Measurements from ENCODE around the gene MMP3.

MMP3 gene

GRCh38 chr11:102832612-102833011, 10.8 kb downstream of the MMP3 start:
- DNase-seq (ENCODE audit: low read depth in 2 of 2), result no peak

GRCh38 chr11:102831489-102832440, 11.6 kb downstream of the MMP3 start:
- no peak for DNase-seq (ENCODE audit: low read depth in 2 of 2)

DNA sequence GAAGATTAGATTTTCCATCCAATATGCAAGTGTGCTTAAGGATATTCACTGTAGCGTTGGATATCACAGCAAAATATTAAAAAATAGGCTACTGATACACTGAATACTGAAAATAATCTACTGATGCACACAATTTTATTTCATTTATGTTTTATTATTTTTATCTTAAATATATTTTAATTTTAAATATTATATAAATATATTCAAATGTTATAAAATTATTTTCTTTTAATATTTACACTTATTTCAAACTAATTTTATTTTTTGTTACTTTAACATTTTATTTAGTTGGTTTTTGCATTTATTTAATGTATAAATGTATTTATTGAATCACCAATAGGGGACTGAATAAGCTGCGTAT, 12.3 kb downstream of the MMP3 start:
- no peak for DNase-seq (ENCODE audit: low read depth in 2 of 2)

GRCh38 chr11:102830001-102830727, 13.2 kb downstream of the MMP3 start:
- DNase-seq (ENCODE audit: low read depth in 2 of 2), result no peak

- no peak for DNase-seq (ENCODE audit: low read depth in 2 of 2)
These were observed 14.0 kb downstream of the MMP3 start for GRCh38 chr11:102829316-102830000.

DNA sequence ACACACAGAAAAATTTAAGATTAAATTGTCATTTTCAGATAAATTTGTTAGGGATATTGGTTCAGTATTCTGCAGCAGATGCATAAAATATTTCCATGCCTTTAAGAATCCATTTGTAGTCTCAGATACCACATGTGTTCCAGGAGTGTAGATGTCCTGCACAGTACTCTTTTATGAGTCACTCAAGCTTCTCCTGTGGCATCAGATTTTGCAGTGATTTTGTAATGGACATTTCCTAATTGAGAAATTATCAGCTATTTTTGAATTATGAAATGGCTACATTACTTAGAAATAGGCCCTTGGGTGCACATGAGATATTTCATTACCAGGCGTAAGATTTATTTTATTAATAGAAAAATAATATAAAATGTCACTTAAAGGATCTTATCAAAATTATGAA, 18.9 kb downstream of the MMP3 start:
- no peak for DNase-seq (ENCODE audit: low read depth in 2 of 2)

GRCh38 chr11:102819491-102819890, 23.9 kb downstream of the MMP3 start:
- no peak for DNase-seq (ENCODE audit: low read depth in 2 of 2)

GRCh38 chr11:102813484-102813883, 29.9 kb downstream of the MMP3 start:
- DNase-seq (ENCODE audit: low read depth in 2 of 2), result no peak

- DNase-seq (ENCODE audit: low read depth in 2 of 2), result no peak
These were observed 31.2 kb downstream of the MMP3 start for GRCh38 chr11:102812188-102812587.

DNA sequence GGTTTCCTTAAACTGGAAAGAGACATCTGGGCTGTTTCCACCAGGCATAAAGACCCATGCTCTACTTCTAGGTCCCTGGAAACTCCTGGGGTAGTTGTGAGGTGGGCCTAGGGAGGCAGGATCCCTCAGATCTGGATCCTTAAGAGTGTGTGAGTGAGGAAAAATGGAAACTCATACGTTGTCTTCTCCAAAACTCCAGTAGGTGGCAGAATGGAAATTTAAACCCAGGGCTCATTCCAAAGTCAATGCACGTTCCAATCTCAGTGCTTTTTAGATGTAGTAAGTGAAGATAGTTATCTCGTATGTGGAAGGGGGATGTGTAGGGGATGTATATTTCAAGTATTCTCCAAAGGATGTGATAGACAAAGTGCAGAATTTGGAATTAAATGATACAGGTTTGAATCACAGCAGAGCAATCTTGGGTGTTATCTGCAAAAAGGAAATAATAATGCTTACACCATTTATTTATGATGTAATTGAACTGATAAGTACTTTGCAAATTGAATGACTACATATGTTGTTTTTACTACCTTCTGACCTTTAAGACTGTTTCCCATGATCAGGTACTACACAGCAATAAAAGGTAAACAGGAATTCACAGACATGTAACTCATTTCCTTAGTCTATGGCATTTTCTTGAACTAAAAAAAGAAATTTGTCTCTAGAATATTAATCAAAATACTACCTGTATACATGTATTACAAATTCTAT, 32.3 kb downstream of the MMP3 start:
- no peak for DNase-seq (ENCODE audit: low read depth in 2 of 2)

DNA sequence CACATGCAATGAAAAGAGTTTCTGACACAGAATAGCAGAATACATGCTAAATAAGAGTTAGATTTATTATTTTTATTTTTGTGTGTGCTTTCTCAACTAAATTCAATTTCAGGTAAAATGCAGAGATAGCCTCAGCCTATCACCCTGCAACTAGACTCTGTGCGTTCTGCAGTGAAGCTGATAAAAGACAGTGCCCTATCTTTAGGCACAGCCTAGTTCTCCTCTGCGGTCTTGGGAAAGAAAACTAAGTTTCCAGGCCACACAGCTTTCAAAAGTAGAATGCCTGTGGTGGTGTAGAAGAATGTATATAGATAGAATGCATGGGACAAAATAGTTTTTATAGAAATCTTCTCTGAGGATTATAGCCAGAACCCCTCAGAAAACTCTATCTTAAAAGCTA, 33.4 kb downstream of the MMP3 start:
- DNase-seq (ENCODE audit: low read depth in 2 of 2), result no peak

DNA sequence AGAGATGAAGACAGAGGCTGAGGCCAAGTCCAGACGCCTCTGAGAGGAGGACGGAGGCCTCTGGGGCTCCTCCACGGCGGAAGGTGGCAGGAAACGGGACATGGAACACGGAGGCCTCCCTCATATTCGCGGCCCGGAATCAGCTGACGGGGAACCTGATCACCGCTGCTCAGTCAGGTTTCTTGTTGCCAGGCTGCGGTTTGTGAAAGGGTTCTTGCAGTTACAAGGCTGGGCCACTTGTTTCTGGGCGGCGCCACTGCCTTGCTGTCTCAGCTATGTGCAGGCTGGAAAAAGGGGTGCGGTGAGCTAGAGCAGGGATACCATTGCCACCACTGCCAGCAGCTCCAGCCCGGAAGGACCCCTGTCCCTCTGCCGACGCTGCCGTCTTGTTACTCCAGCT, 35.5 kb downstream of the MMP3 start:
- DNase-seq (ENCODE audit: low read depth in 2 of 2), result no peak

DNA sequence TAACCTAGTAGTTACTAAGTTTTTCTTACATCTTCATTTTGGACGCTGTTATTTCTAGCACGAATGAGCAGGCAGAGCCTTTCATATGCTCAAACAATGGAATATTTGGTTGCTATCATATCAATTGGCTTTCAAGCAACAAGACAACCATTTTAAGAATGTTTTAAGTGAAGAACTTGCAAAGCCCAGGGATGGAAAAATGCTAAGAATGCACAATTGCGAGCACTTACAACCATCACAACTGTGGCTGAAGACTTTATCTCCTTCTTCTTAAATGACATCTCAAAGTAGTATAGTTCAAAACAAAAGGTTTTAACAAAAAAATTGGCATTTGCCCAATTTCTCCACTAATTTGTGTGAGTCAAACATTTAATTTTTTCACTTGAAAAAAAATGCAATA, 37.1 kb downstream of the MMP3 start:
- DNase-seq (ENCODE audit: low read depth in 2 of 2), result no peak

- no peak for DNase-seq (ENCODE audit: low read depth in 2 of 2)
These were observed 41.1 kb downstream of the MMP3 start for GRCh38 chr11:102802341-102802740.

- DNase-seq (ENCODE audit: low read depth in 2 of 2), result no peak
These were observed 42.6 kb downstream of the MMP3 start for GRCh38 chr11:102800767-102801166.

DNA sequence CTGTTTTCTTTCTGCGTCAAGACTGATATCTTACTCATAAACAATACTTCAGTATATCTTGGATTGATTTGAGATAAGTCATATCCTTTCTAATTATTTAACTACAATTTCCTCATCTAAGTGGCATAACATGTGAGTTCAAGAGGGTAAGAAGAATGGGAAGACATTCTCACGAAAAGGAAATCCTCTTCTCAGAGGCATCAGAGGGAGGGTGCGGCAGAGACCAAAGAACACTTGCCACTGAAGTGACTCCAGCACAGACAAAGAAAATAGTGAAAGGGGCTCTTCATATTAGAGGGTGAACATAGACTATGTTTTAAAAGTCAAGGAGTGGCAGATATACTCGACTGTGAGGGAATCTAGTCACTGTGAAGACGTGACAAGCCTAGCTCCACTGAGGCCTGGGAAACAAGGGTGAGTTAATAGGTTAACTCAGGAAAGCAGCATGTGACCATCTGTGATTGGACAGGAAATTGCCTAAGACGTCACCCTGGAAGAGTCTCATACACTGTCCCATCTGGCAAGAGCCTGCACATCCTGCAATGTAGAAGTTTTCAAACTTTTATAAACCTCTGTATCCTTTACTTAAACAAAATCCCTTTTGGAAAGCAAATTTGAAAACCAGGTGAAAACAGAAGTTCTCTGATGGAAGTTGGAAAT, 43.6 kb downstream of the MMP3 start:
- DNase-seq (ENCODE audit: low read depth in 2 of 2), result no peak

DNA sequence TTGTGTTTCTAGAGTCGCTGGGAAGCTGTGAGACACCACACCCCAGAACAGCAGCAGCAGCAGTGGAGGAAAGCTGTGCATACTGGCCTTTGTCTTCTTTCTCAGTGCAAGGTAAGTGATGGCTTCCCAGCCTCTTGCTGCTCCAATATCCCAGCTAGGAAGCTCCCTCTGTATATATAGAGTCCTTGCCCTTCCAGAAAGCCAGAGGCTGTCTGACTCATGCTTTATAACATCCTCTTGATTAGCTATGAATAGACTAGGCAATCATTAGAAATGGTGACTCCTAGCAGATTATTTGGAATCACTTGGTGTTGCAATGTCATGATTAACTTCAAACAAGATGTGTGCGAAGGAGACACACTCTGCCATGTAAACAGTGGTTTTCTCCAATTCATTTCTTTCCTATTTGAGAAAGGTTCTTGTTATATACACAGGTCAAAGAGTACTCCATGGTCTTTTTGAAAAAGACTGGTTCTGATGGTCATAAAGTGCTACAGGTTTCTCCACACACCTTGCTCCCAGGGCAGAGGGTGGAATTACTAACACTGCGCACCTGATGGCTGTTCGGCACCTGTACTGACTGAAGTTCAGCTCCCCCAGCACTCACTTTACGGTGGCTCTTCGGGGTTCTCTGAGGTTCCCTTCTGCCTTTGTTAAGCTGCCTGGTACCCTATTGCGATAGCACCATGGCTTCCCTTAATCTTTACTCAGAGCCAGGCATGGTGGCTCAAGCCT, 45.2 kb downstream of the MMP3 start, which contains the start of gene MMP1:
MMP1 (minus strand) TSS at position 149 of the 735 bp plus-strand sequence; CDS start at position 81, 68 bp downstream.
- no peak for DNase-seq (ENCODE audit: low read depth in 2 of 2)

DNA sequence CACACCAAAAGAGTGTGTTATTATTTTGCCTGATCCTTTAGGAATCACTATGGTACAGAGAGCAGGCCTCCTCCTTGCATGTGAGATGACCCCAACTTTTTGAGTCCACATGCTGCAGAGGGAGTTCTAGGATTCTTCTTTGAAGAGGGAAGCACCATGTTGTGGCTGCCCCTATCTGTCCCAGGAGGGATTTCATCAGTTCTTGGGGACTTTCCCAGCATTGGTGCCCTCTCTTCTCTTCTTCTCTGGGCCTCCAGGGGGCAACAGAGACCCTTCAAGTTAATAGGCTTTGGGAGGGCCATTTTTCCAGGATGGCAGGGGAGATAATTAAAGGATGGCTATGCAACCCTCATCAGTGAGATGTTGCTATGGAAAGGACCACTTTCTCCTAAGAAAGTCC, 49.0 kb downstream of the MMP3 start:
- no peak for DNase-seq (ENCODE audit: low read depth in 2 of 2)

GRCh38 chr11:102793677-102794290, 49.6 kb downstream of the MMP3 start:
- no peak for DNase-seq (ENCODE audit: low read depth in 2 of 2)

DNA sequence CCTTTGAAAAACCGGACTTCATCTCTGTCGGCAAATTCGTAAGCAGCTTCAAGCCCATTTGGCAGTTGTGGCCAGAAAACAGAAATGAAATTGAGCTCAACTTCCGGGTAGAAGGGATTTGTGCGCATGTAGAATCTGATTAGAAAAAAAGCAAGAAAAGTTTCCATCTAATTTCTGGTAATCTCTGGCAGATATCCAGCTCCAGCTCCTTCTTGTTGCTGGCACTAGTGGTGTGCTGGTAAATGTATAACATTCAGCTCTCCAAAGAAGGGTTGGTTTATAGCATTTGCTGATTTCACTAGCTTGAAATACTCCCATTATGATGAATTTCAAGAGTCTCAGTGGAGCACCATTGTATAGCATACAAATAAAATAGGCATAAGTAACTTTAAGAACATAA, 50.8 kb downstream of the MMP3 start:
- DNase-seq (ENCODE audit: low read depth in 2 of 2), result no peak
